ENCODE data around the gene ENOPH1. TPM values are rescaled to one million over a fixed set of nuclear protein-coding genes. Genes with fewer than 3 reads are reported as not detected.

Gene ENOPH1
- polyA plus RNA-seq, 1 donor (not counting 4 experiments of a cell fraction or from before 2014, with no cell fraction given): 29.4 TPM

- Histone ChIP-seq H3K36me3 (ENCODE audit: control insufficient read depth in 2 of 2, extremely low read depth in 1 of 2, insufficient read depth in 2 of 2, low read length in 2 of 2) (no peaks in the 10 kb centered on the region), H3K4me3 (ENCODE audit: control insufficient read depth in 2 of 3, extremely low read depth in 1 of 3, insufficient read depth in 2 of 3, low read depth in 1 of 3, low read length in 3 of 3) (no peak overlapping the region), H3K9me1 (ENCODE audit: control insufficient read depth, extremely low read depth, insufficient read depth, low read length) (no peaks in the 10 kb centered on the region), H3K9me3 (ENCODE audit: control insufficient read depth, low read depth, low read length) (no peaks in the 10 kb centered on the region), H3K4me2 (ENCODE audit: control insufficient read depth, extremely low read depth, insufficient read depth, low read depth, low read length) (no peak overlapping the region), H3K27me3 (ENCODE audit: control insufficient read depth, extremely low read depth, insufficient read depth, low read length) (no peaks in the 10 kb centered on the region), H4K20me1 (ENCODE audit: control insufficient read depth, extremely low read depth, insufficient read depth, low read length) (no peaks in the 10 kb centered on the region), H3K79me2 (ENCODE audit: control insufficient read depth, insufficient read depth, low read length) (peaks cover 4% of the 10 kb centered on the region), H2AFZ (ENCODE audit: control insufficient read depth, low read length) (no peak overlapping the region), H3K27ac (ENCODE audit: control insufficient read depth, insufficient read depth, low read length) (no peak overlapping the region), H3K9ac (ENCODE audit: control insufficient read depth, extremely low read depth, insufficient read depth, low read length) (no peak overlapping the region), H3K4me1 (ENCODE audit: control insufficient read depth, extremely low read depth, insufficient read depth, low read length) (peaks cover 14% of the 10 kb centered on the region)
- FAIRE-seq: no peak
- no peak for DNase-seq (ENCODE audit: low read depth, low spot score)
- TF ChIP-seq EZH2 (IDR thresholded peaks at IDR 0.05; ENCODE audit: low read length) (no peak), CTCF (optimal IDR thresholded peaks at IDR 0.05 in 1 of 3, IDR thresholded peaks at IDR 0.05 in 1 of 3, conservative IDR thresholded peaks at IDR 0.05 in 1 of 3; ENCODE audit: extremely low read depth in 1 of 3, insufficient read depth in 2 of 3, low read length in 3 of 3) (no peak)
- dilution Hi-C loops (cut with MboI; ENCODE audit: extremely low pct_ligation_motif_present, low sequenced_read_pairs): no loop called here
These were observed 49.2 kb upstream of the ENOPH1 start for GRCh38 chr4:82381235-82381634.

GRCh38 chr4:82381661-82382296 is 48.6 kb upstream of the ENOPH1 start:
- no peaks in the 10 kb centered on the region for H3K79me2 ChIP-seq (ENCODE audit: control insufficient read depth, insufficient read depth, low read length)

More at GRCh38 chr4:82381661-82382296, 48.6 kb upstream of the ENOPH1 start:
- FAIRE-seq: no peak
- peaks cover 12% of the 10 kb centered on the region for H3K4me1 ChIP-seq (ENCODE audit: control insufficient read depth, extremely low read depth, insufficient read depth, low read length)
- H3K4me3 ChIP-seq (ENCODE audit: control insufficient read depth in 2 of 3, extremely low read depth in 1 of 3, insufficient read depth in 2 of 3, low read depth in 1 of 3, low read length in 3 of 3): no peak overlapping the region
- no peaks in the 10 kb centered on the region for H3K9me1 ChIP-seq (ENCODE audit: control insufficient read depth, extremely low read depth, insufficient read depth, low read length)
- H2AFZ ChIP-seq (ENCODE audit: control insufficient read depth, low read length): no peak overlapping the region
- no peaks in the 10 kb centered on the region for H3K36me3 ChIP-seq (ENCODE audit: control insufficient read depth in 2 of 2, extremely low read depth in 1 of 2, insufficient read depth in 2 of 2, low read length in 2 of 2)
- H4K20me1 ChIP-seq (ENCODE audit: control insufficient read depth, extremely low read depth, insufficient read depth, low read length): no peaks in the 10 kb centered on the region
- dilution Hi-C loops (cut with MboI; ENCODE audit: extremely low pct_ligation_motif_present, low sequenced_read_pairs): no loop called here
- TF ChIP-seq EZH2 (IDR thresholded peaks at IDR 0.05; ENCODE audit: low read length) (no peak), CTCF (optimal IDR thresholded peaks at IDR 0.05 in 1 of 3, IDR thresholded peaks at IDR 0.05 in 1 of 3, conservative IDR thresholded peaks at IDR 0.05 in 1 of 3; ENCODE audit: extremely low read depth in 1 of 3, insufficient read depth in 2 of 3, low read length in 3 of 3) (no peak)
- no peaks in the 10 kb centered on the region for H3K27me3 ChIP-seq (ENCODE audit: control insufficient read depth, extremely low read depth, insufficient read depth, low read length)
- no peak for DNase-seq (ENCODE audit: low read depth, low spot score)
- H3K27ac ChIP-seq (ENCODE audit: control insufficient read depth, insufficient read depth, low read length): no peak overlapping the region
- H3K9ac ChIP-seq (ENCODE audit: control insufficient read depth, extremely low read depth, insufficient read depth, low read length): no peak overlapping the region
- no peak overlapping the region for H3K4me2 ChIP-seq (ENCODE audit: control insufficient read depth, extremely low read depth, insufficient read depth, low read depth, low read length)
- no peaks in the 10 kb centered on the region for H3K9me3 ChIP-seq (ENCODE audit: control insufficient read depth, low read depth, low read length)
